GM19035 (cell line): ENCODE measurements around the gene TARS3.
A peak's percentile ranks its signal among the peaks of the same experiment; 100 is the strongest.
"Not testable (repeated sequence)": the region's sequence is repeated elsewhere in the genome, so short reads cannot be mapped to it uniquely, and the experiment has no call there.

ENCODE experiments used
- ATAC-seq: cut with Tn5 transposase; IDR thresholded peaks from one replicate; pipeline ENCODE4 v1.9.1; 2021; ENCODE audit not compliant: unreplicated experiment

Gene TARS3

DNA sequence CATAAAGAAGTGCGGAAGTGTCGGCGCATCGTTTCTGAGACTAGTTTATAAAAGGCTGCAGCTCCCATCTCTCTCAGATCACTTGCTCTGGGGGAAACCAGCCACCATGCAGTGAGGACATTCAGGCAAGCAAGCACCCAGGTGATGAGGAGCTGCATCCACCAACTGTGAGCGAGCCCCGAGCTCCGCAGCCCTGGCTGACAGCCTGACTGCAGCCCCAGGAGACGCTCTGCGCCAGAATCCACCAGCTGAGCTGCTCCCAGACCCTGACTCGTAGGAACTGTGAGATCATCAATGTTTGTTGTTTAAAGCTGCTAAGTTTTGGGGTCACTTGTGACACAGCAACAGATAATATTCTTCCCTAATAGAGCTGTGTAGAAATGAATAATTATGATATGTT is 67.1 kb downstream of the TARS3 start:
- no peak for ATAC-seq

DNA sequence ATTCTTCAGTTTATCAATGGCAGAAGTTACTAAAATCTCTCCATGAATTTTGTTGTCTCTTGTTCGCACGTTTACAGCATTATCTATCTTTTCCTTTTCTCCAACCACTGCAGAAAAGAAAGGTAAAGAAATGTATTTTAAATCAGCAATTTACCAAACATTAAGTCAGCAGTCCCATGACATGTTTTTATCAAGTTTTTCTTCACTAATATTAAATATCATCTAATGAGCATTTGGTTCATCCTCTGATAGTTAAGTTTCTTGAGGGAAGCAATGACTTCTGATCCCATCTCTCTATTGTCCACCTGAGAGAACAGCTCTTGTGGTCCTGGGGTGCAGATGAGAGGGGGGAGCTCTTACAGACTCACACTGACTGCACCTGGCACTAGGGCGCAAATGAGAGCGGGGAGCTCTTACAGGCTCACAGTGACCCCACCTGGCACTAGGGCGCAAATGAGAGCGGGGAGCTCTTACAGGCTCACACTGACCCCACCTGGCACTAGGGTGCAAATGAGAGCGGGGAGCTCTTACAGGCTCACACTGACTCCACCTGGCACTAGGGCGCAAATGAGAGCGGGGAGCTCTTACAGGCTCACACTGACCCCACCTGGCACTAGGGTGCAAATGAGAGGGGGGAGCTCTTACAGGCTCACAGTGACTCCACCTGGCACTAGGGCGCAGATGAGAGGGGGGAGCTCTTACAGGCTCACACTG is 69.5 kb downstream of the TARS3 start:
- not testable (repeated sequence) for ATAC-seq

DNA sequence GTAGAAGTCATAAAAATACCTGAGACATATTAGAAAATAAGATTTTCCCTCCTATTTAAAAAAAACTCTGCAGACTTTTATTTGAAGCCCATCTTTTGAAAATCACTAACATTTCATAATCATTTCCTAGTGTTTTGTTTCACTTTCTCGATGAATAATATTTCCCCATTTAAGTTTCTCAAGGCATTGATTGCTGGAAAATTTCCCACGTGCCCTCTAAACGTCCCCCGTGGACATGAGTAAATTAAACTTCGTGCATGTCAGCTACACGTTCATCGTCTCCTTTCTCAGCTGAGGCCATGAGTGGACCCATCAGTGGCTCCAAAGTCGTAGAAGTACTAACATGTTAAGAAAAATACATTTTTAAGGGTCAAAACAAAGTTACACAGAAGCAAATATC is 70.1 kb downstream of the TARS3 start:
- ATAC-seq = no peak

DNA sequence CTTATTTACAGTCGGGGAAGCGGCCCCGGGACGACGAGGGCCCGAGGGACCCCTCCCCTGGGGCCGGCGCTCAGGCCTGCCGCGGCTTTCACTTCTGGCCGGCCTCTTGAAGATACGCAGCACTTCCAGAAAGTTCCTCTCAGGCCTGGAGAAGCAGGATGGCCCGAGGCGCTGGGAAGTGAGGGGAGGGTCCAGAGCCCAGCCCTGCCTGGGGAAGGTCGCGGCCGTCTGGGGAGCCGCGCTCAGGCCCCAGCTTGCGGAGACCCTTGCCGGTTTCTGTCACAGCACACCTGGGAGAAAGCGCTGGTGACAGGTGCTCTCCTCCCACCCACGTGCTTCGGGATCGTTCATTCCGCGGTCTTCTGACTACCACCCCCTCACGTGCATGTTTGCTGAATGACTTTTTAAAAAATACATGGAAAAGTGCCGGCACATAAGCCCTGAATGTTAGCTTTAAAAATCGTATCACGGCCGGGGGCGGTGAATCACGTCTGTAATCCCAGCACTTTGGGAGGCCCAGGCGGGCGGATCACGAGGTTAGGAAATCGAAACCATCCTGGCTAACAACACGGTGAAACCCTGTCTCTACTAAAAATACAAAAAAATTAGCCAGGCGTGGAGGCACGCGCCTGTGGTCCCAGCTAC is 71.4 kb downstream of the TARS3 start:
- ATAC-seq = no peak

DNA sequence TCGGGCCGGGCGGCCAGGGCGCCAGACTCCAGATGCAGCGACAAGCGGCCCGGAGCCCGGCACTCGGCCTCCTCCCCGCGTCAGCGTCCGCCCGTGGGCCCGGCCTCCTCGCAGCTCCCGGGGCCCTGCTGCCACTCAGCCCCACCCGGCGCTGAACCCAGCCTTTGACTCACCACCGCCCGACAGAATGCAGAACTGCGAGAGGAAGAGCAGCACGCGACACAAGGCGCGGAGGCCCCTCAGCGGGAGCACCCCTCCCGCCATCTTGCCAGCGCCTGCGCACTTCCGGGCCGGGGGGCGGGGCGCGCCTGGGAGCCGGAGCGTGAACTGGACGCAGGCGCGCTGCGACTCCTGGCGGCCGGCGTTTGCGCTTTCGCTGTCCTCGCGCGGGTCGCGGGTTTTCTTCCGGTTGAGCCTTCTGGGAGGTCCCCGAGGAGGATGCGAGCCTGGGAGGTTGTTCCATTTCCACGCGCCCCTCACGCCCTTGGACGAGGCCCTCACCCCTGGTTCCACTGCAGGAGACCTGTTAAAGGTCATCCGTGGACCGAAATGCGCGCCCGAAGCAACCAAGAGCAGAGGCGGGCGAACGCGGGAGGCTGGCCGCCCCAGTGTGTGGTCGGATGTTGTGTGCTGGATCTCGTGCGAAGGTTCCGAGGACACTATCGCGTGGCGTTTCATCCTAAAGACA is 72.0 kb downstream of the TARS3 start, which contains the start of gene TM2D3:
Gene TM2D3, minus strand, starts transcription at position 284 of the 688 bp plus-strand sequence. Its CDS starts 20 bp downstream, at position 264.
- peak; percentile 87 for ATAC-seq

DNA sequence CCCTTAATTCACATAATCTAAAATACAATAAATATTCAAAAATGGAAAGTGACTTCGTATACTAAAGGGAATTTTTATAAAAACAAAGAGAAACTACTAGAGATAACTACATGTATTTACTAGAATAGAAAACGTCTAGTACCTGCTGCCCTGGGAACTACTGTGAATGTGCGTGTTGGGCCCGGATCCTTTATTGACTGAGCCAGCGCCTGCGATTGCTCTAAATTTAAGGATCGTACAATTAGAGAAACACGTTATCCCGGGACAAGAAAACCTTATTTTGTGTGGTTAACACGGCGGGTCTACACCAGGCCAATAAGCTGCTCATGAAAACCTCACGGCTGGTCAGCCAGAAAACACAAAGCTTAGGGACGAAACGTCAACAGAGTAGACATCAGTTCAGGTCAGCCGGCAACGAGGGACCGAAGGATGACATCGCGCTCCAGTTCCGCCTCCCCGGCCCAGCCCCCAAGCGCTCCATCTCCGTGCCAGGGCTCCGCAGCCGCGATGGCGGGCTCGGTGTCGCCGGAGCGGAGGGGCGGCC is 72.6 kb downstream of the TARS3 start:
- ATAC-seq = peak; percentile 53

DNA sequence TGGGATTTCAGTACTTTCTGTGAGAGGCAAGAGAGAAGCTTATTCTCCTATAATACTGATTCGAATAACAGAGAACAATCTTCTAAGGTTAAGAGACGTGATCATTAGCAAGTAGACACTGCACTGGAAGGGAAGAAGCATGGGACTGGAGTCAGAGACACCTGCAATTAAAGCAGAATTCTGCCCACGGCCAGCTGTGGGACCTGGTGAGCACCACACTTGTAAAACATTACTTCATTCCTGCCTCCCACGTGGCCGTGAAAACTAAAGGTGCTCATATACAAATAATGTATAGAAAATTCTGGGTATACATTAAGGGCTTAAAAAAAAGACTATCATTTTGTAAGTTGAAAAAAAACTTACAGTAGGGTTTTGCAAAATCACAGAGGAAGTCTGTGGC is 74.1 kb downstream of the TARS3 start:
- ATAC-seq = no peak

DNA sequence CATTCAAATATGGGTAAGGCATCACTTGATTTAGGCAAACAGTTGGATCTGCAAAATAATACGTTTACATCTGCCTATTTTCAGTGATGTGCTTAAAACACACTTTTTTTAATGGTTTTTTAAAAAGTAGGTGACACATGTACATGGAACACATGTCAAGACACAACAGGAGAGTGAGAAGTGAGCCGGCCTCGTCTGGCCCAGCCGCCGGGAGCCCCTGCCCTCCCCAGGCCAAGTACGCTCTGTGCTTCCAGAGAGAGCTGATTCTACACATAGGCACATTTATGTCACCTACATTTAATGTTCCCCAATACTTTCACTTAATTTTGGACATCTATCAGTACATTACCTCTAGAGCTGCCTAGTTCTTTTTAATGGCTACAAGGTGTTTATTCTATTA is 75.9 kb downstream of the TARS3 start:
- no peak for ATAC-seq

DNA sequence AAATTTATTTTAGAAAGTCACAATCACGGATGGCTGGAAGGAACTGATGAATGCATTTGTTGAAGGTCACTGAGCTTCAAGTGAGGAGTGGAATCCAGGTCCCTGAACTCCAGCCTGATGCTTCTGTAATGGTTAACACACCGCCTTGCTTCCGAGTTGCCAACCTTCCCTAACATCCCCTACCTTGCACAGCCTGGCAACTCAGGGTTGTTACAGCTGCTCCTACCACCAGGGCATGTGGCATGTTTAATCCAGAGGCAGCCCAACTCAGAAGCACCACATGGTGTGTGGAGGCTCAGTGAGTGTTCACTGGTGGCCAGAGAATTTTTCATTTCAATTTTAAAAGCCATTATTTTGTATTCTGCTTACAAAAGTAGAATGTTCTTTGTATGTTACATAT is 77.0 kb downstream of the TARS3 start:
- no peak for ATAC-seq

DNA sequence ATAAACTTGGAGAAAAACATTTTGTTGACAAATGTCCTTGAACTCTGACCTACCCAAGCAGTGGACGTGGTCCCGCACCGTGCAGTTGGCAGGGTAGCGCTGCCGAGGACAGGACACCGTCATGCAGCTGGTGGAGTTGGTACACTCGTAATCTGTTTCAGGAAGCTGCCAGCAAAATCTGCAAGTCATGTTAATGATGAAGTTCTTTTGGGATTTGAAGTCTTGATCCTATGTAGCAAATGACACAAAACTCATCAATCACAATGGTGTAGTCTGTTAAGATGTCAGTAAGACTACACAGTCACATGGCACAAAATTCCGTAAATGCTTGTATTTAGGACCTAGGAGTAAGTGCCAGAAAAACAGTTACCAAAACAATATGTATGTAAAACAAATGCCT is 77.6 kb downstream of the TARS3 start:
- ATAC-seq = no peak

DNA sequence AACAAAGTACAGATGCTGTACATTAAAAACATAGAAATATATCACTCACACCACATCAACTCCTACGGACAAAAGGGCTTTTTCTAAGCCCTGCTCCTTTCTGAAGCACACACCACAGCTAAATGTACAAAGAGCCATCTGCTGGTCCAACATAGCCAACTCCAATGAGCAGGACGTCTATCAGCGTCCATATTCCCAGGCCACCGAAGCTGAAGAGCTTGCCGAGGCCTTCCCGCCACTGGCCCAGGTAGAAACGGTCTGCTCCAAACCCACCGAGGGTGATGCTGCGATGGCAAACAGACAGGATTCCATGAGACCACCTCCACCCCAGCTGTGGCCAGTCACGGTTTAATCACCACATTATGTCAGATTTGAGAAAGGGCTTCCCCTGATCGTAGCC is 81.9 kb downstream of the TARS3 start:
- no peak for ATAC-seq

DNA sequence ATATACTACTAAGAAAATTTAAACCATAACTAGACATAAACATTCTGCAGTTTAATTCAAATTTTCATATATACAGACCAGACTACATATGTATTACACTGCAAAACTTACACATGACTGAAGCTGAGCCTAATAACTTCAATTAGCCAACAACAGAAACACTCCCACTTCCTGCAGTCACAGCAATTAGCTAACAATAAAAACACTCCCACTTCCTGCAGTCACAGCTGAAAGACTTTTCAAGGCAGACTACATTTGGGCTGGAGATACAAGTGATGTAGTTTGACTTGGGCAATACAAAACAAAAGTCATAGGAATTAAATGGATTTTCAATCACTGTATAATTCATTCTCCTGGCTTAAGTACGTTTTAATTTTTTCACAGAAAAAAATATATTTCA is 82.4 kb downstream of the TARS3 start:
- ATAC-seq = no peak

DNA sequence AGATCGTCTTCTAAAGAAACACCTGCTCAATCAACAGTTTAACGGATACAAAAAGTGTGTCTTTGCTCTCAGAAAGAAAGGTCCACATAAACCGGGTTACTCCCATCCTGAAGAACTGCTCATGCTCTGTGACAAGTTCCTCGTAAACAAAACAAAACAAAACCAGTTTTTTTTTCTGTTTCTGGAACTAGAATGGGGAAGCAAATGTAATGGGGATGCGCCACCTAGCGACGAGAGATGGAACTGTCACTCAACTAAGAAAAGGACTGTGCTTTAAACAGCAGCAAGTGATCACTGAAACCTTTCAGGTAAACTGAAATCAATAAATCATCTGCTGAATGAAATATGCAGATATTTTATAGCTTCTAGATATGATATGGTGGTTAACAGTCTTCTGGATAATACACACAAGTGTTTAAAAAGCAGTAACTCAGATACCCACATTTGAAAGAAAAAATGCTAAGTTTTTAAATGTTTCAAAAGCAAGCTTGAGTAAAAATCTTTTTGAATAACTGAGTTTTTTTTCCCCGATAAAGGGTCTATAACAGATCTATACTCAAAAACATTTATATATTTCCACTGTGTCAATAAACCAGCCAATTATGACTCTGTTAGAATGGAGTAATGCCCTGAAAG is 83.0 kb downstream of the TARS3 start:
- ATAC-seq = peak; percentile 62

DNA sequence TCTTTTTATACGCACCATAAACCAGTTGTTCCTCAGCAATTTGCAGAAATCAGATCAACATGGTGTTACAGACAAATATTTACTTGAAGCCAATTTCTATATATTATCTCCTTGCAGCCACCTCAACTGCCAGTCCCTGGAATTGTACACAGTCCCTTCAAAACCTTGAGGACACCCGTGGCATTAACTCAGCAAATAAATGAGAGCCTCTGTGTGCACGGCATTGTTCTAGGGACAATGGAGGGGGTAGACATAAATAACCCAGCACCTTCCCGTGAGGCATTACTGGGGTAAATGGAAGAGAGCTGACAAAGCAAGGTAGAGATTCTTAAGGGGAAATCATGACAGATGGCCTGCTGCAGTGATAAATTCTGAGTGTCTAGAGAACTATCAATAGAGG is 84.6 kb downstream of the TARS3 start:
- no peak for ATAC-seq

DNA sequence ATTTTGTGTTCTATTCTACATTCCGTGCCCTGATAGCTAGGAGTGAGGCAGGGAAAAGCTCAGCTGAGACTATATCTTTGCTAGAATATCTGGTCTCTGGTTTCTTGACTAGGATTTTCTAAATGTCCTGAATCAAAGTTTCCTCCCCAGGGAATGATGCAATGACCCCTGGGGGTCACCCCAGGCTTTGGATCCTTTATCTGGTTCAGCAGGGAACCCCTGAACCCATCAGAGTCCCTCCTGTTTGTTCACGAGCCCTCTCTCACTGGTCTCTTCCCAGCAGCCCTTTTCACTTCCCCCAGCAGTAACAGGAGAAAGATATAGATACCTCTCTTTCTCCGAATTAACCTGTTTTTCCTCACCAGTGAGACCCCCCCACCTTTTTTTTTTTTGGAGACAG is 86.4 kb downstream of the TARS3 start:
- ATAC-seq = no peak

DNA sequence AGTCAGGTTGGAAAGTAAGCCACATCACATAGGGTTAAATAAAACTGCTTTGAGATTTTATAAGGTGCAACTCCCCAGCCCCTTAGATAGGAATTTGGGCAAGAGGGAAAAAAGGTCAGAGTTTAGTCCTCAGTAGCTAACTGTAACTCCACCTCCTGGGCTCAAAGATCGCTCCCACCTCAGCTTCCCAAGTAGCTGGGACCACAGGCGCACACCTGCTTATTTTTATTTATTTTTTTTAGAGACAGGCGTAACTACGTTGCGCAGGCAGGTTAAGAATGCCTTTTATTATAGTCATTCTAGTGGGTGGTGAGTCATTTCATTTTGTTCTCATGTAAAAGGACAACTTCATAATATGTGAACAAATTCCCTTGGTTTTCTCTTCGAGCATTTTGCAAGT is 86.8 kb downstream of the TARS3 start:
- no peak for ATAC-seq

DNA sequence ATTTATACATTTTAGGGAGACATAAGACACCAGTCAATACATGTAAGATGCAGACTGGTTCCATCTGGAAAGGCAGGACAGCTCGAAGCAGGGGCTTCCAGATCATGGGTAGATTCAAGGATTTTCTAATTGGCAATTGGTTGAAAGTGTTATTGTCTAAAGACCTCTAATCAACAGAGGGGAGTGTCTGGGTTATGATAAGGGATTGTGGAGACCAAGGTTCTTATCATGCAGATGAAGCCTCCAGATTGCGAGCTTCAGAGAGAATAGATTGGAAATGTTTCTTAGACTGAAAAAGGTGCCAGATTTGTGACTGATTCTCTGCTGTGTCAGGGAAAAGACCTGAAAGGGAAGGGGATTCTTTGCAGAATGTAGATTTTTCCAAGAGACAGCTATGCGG is 87.2 kb downstream of the TARS3 start:
- no peak for ATAC-seq

DNA sequence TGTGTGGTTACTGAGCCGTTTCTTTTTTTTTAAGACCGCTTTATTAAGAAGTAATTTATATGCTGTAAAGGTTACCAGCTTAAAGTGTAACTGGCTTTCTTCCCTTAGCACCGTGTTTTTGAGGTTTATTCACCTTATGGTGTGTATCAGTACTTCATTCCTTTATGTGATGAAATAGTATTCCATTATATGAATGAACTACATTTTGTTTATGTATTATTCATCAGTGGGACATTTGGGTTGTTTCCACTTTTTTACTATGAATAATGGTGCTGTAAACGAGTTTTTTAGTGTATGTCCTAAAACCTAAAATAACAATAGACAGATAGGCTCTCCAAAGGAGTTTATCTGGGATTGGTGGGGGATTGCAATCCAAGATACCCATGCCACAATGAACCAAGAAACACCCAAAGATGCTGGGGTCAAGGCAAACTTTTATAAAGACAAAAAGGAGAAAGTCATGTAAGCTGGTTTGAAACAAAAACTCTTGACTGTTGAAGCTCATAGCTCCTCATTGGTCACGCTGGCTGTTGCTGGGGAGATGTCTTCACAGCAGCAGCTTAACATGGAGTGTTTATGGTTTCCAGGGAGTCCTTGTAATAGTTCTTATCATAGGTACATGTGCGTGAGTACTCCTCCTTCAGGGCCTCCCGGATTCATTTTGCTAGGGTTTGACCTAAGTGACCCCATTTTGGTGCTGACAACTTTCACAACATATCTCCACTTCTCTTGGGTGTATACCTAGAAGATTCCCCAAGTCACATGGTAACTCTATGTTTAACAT is 88.1 kb downstream of the TARS3 start:
- ATAC-seq = no peak

DNA sequence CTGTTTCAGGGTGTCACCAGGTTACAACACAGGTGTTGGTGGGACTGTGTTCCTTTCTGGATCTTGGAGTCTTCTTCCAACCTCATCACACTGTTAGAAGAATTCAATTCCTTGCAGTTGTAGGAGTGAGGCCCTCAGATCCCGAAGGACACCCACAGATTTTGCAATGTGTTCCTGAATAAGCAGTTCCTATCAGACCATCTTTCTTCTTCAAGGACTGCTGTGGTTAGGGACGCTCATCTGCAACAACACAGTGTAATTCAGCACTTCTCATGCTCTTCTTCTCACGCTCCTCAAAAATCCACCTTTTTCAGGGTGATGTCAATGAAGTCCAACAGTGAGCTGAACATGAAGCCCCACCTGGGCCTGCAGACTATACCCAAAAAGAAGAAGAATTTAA is 90.9 kb downstream of the TARS3 start:
- no peak for ATAC-seq

DNA sequence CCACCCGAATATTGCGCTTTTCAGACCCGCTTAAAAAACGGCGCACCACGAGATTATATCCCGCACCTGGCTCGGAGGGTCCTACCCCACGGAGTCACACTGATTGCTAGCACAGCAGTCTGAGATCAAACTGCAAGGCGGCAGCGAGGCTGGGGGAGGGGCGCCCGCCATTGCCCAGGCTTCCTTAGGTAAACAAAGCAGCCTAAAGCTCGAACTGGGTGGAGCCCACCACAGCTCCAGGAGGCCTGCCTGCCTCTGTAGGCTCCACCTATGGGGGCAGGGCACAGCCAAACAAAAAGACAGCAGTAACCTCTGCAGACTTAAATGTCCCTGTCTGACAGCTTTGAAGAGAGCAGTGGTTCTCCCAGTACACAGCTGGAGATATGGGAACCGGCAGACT is 97.5 kb downstream of the TARS3 start:
- not testable (repeated sequence) for ATAC-seq

DNA sequence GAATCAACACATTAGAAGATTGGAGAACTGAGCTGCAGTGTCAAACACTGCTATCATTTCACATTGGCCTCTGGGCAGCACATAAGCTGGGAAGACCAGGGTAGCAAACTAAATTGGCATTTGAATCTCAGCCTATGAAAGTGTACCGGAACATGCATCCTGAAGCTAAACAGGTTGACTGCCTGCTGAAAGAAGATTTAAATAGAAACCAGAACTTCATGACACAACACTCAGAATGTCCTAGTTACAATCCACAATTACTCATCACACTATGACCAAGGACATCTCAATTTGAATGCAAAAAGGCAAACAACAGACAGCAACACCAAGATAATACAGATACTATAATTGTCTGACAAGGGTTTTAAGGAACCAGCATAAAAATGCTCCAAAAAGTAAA is 98.3 kb downstream of the TARS3 start:
- no peak for ATAC-seq
